ENCODE results near the gene PPP2R3A.
A peak's percentile ranks its signal among the peaks of the same experiment; 100 is the strongest.
"Not testable (repeated sequence)": the region's sequence is repeated elsewhere in the genome, so short reads cannot be mapped to it uniquely, and the experiment has no call there.

Gene PPP2R3A

DNA sequence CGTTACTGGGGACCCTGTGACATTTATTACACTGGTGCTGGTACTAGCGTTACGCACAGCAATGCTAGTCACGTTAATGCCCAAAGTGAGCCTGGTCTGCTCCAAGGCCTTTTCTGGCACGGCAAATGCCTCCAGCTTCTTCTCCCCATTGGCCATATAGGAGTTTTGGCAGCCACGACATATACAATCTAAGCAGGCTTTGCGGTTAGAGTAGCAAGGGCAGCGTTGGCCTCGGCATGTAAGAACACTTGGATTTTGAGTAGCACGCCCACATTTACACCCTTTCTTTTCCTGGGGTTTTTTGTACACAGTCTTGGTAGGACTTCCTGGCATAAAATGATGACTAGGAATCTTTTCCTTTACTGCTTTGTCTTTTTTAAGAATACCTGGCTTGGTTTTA, 185.7 kb downstream of the PPP2R3A start:
- H3K27ac Mint-ChIP-seq = no peak overlapping the region
- H3K36me3 Mint-ChIP-seq = peaks cover 24% of the 10 kb centered on the region
- H3K4me1 Mint-ChIP-seq = peaks cover 24% of the 10 kb centered on the region
- H3K9me3 Mint-ChIP-seq = no peaks in the 10 kb centered on the region
- no peak for ATAC-seq (ENCODE audit: low read depth)
- no peak overlapping the region for H3K4me3 Mint-ChIP-seq
- no peak for DNase-seq (ENCODE audit: low spot score in 2 of 2)
- no peaks in the 10 kb centered on the region for H3K27me3 Mint-ChIP-seq

GRCh38 chr3:136152176-136152843, 186.8 kb downstream of the PPP2R3A start:
- Mint-ChIP-seq H3K27ac (peak overlapping the region; percentile 58), H3K4me1 (peaks cover 26% of the 10 kb centered on the region), H3K36me3 (peaks cover 24% of the 10 kb centered on the region), H3K9me3 (no peaks in the 10 kb centered on the region), H3K4me3 (no peak overlapping the region), H3K27me3 (no peaks in the 10 kb centered on the region)
- DNase-seq (ENCODE audit: low spot score in 2 of 2) = no peak
- ATAC-seq (ENCODE audit: low read depth) = no peak

- no peak for ATAC-seq (ENCODE audit: low read depth)
These were observed 187.4 kb downstream of the PPP2R3A start for GRCh38 chr3:136152963-136153362.

GRCh38 chr3:136161516-136161915, 196.0 kb downstream of the PPP2R3A start:
- no peak overlapping the region for H3K4me3 Mint-ChIP-seq
- ATAC-seq (ENCODE audit: low read depth) (no peak), DNase-seq (ENCODE audit: low spot score in 2 of 2) (no peak)
- no peaks in the 10 kb centered on the region for H3K9me3 Mint-ChIP-seq
- peaks cover 32% of the 10 kb centered on the region for H3K4me1 Mint-ChIP-seq
- H3K27me3 Mint-ChIP-seq = no peaks in the 10 kb centered on the region
- H3K27ac Mint-ChIP-seq = peak overlapping the region; percentile 84
- peaks cover 18% of the 10 kb centered on the region for H3K36me3 Mint-ChIP-seq

More at GRCh38 chr3:136152963-136153362, 187.4 kb downstream of the PPP2R3A start:
- Mint-ChIP-seq H3K36me3 (peaks cover 24% of the 10 kb centered on the region), H3K27ac (peak overlapping the region; percentile 58), H3K27me3 (no peaks in the 10 kb centered on the region), H3K4me3 (no peak overlapping the region), H3K4me1 (peaks cover 25% of the 10 kb centered on the region), H3K9me3 (no peaks in the 10 kb centered on the region)
- no peak for DNase-seq (ENCODE audit: low spot score in 2 of 2)

DNA sequence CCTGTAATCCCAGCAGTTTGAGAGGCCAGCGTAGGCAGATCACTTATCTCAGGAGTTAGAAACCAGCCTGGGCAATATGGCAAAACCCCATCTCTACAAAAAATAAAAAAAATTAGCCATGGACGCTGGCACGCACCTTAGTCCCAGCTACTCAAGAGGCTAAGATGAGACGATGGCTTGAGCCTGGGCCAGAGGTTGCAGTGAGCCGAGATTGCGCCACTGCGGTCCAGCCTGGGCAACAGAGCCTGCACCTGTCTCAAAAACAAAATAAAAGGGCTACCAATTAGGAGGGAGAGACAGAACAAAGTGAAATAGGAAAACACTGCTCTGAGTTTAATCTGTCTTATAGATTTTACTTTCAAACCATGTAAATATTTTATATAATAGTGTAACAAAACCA, 196.8 kb downstream of the PPP2R3A start:
- Mint-ChIP-seq H3K4me1 (peaks cover 32% of the 10 kb centered on the region), H3K27me3 (no peaks in the 10 kb centered on the region), H3K9me3 (no peaks in the 10 kb centered on the region), H3K4me3 (no peak overlapping the region), H3K27ac (no peak overlapping the region), H3K36me3 (peaks cover 18% of the 10 kb centered on the region)
- ATAC-seq (ENCODE audit: low read depth) (no peak), DNase-seq (ENCODE audit: low spot score in 2 of 2) (no peak)

- H3K27ac Mint-ChIP-seq = peak overlapping the region; percentile 56
- H3K27me3 Mint-ChIP-seq; H3K4me3 Mint-ChIP-seq; DNase-seq (ENCODE audit: low spot score in 2 of 2); H3K9me3 Mint-ChIP-seq: not testable (repeated sequence)
- peak; percentile 34 for ATAC-seq (ENCODE audit: low read depth)
- H3K4me1 Mint-ChIP-seq = peaks cover 32% of the 10 kb centered on the region
- H3K36me3 Mint-ChIP-seq = peaks cover 18% of the 10 kb centered on the region
These were observed 198.1 kb downstream of the PPP2R3A start for GRCh38 chr3:136163607-136164006.

DNA sequence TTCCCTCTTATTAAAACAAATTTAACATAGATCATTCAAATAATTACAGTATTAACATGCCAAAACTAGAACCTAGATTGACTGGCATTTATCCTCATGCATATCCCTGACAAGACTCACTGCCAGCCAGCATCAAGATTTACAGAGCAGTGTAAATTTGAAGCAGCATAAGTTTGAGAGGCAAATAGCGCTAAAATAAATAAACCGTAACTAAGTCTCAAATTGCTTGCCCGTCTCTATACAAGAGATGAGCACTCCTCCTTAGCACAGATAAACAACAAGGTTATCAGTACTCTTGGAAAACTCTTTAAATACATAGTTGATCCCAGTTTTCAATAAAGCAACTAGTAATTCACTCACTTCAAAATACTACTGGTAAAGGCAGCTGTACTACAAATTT, 201.0 kb downstream of the PPP2R3A start:
- no peak for ATAC-seq (ENCODE audit: low read depth)
- Mint-ChIP-seq H3K27ac (peak overlapping the region; percentile 53), H3K9me3 (peaks cover 3% of the 10 kb centered on the region), H3K27me3 (no peaks in the 10 kb centered on the region), H3K36me3 (peaks cover 10% of the 10 kb centered on the region), H3K4me1 (peaks cover 29% of the 10 kb centered on the region), H3K4me3 (no peak overlapping the region)
- DNase-seq (ENCODE audit: low spot score in 2 of 2) = no peak

- not testable (repeated sequence) for DNase-seq (ENCODE audit: low spot score in 2 of 2)
These were observed 202.7 kb downstream of the PPP2R3A start for GRCh38 chr3:136168236-136168635.

DNA sequence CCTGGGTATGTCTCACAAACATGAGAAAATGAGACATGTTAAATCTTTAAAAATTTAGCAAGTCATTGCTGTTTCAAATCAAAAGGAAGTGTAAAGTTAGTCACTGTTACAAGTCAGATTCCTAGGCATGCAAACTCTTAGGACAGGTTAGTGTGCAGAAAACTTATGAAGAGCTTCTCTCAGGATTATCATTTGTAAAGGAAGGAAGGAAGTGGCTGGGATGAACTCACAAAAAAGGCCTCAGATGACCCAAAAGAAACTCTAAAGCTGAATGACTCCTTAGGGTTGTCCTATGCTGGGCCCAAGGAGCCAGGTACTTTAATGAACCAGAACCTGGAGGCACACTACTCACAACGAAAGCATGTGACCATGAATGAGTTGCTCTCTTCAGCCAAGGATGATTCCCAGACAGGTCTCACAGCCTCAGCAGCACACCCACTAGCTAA, 205.6 kb downstream of the PPP2R3A start:
- Mint-ChIP-seq H3K4me3 (no peak overlapping the region), H3K27ac (peak overlapping the region; percentile 62), H3K4me1 (peaks cover 16% of the 10 kb centered on the region), H3K9me3 (peaks cover 3% of the 10 kb centered on the region), H3K36me3 (peaks cover 5% of the 10 kb centered on the region), H3K27me3 (no peaks in the 10 kb centered on the region)
- DNase-seq (ENCODE audit: low spot score in 2 of 2) (no peak), ATAC-seq (ENCODE audit: low read depth) (no peak)

More at GRCh38 chr3:136168236-136168635, 202.7 kb downstream of the PPP2R3A start:
- Mint-ChIP-seq H3K27ac (peak overlapping the region; percentile 48), H3K4me1 (peaks cover 26% of the 10 kb centered on the region)
- ATAC-seq (ENCODE audit: low read depth); H3K9me3 Mint-ChIP-seq; H3K4me3 Mint-ChIP-seq; H3K36me3 Mint-ChIP-seq; H3K27me3 Mint-ChIP-seq: not testable (repeated sequence)

GRCh38 chr3:136173939-136174490, 208.5 kb downstream of the PPP2R3A start:
- Mint-ChIP-seq H3K4me3 (no peak overlapping the region), H3K36me3 (no peaks in the 10 kb centered on the region), H3K9me3 (no peaks in the 10 kb centered on the region), H3K4me1 (peaks cover 15% of the 10 kb centered on the region), H3K27me3 (no peaks in the 10 kb centered on the region), H3K27ac (no peak overlapping the region)
- ATAC-seq (ENCODE audit: low read depth) (no peak), DNase-seq (ENCODE audit: low spot score in 2 of 2) (no peak)

DNA sequence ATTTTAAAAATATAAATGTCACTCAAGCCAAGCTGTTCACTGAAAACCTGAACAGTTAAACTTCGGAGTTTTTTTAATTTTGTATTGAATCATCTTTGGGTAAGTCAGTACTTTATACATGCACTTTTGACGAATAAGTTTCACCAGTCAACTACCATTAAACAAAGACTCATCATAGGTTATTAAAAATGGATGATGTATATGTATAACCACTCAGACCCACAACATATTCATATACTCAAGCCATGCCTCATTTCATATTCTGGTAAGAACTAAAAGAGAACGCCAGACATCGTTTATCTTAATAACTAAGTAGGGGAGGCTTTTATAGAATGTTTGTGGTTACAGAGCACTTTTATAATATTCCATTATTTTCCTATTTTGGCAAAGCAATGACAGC, 212.3 kb downstream of the PPP2R3A start:
- DNase-seq (ENCODE audit: low spot score in 2 of 2) (no peak), ATAC-seq (ENCODE audit: low read depth) (no peak)
- H3K36me3 Mint-ChIP-seq = peaks cover 3% of the 10 kb centered on the region
- H3K9me3 Mint-ChIP-seq = no peaks in the 10 kb centered on the region
- H3K27me3 Mint-ChIP-seq = no peaks in the 10 kb centered on the region
- H3K27ac Mint-ChIP-seq = no peak overlapping the region
- H3K4me3 Mint-ChIP-seq = no peak overlapping the region
- peaks cover 30% of the 10 kb centered on the region for H3K4me1 Mint-ChIP-seq

DNA sequence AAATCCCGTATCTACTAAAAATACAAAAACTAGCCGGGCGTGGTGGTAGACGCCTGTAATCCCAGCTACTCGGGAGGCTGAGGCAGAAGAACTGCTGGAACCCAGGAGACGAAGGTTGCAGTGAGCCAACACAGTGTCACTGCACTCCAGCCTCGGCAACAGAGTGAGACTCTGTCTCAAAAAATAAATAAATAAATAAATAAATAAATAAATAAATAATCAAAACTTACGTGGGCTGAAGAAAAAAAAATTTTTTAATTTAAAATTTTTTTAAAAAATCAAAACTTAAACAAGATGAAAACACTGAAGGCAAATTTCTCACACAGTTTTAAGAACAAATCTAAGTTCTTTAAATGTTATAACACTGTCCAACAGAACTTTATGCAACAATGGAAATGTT, 216.2 kb downstream of the PPP2R3A start:
- H3K4me3 Mint-ChIP-seq = peak overlapping the region; percentile 21
- H3K27ac Mint-ChIP-seq = peak overlapping the region; percentile 59
- no peak for DNase-seq (ENCODE audit: low spot score in 2 of 2)

DNA sequence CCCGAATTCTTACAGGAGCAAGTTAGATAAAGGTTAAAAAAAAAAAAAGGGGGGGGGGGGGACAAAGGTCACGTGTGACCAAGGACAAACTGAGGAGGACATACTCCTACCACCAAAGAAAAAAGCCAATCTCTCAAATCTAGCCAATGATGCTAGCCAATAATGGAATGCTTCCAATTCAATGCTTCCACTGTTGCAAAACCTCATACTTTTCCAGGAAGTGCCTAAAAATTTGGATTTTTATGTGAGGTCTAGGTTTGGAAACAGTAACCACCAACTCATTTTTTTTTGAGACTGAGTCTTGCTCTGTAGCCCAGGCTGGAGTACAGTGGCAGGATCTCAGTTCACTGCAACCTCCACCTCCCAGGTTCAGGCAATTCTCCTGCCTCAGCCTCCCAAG, 219.2 kb downstream of the PPP2R3A start:
- H3K27me3 Mint-ChIP-seq = no peaks in the 10 kb centered on the region

More for the DNA sequence above, 216.2 kb downstream of the PPP2R3A start:
- H3K36me3 Mint-ChIP-seq = peaks cover 3% of the 10 kb centered on the region
- ATAC-seq (ENCODE audit: low read depth) = no peak
- no peaks in the 10 kb centered on the region for H3K27me3 Mint-ChIP-seq
- H3K4me1 Mint-ChIP-seq = peaks cover 39% of the 10 kb centered on the region
- H3K9me3 Mint-ChIP-seq = no peaks in the 10 kb centered on the region

DNA sequence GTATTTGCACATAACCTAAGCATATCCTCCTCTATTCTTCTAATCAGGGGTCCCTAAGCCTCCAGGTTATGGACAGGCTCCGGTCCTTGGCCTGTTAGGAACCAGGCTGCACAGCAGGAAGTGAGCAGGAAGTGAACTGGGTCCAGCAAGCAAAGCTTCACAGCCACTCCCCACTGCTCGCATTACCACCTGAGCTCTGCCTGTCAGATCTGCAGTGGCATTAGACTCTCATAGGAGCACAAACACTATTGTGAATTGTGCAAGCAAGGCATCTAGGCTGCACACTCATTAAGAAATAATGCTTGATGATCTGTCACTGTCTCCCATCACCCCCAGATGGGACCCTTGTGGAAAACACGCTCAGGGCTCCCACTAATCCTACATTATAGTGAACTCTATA, 220.8 kb downstream of the PPP2R3A start:
- Mint-ChIP-seq H3K9me3 (no peaks in the 10 kb centered on the region), H3K27ac (peak overlapping the region; percentile 35), H3K4me1 (peaks cover 49% of the 10 kb centered on the region), H3K27me3 (no peaks in the 10 kb centered on the region), H3K4me3 (peak overlapping the region; percentile 66), H3K36me3 (peaks cover 3% of the 10 kb centered on the region)
- ATAC-seq (ENCODE audit: low read depth) (peak; percentile 70), DNase-seq (ENCODE audit: low spot score in 2 of 2) (no peak)

More for the DNA sequence above, 219.2 kb downstream of the PPP2R3A start:
- no peak for ATAC-seq (ENCODE audit: low read depth)
- peaks cover 44% of the 10 kb centered on the region for H3K4me1 Mint-ChIP-seq
- H3K9me3 Mint-ChIP-seq = no peaks in the 10 kb centered on the region
- no peak overlapping the region for H3K4me3 Mint-ChIP-seq
- no peak overlapping the region for H3K27ac Mint-ChIP-seq
- H3K36me3 Mint-ChIP-seq = peaks cover 3% of the 10 kb centered on the region
- DNase-seq (ENCODE audit: low spot score in 2 of 2) = no peak

- DNase-seq (ENCODE audit: low spot score in 2 of 2) (no peak), ATAC-seq (ENCODE audit: low read depth) (no peak)
- Mint-ChIP-seq H3K4me3 (no peak overlapping the region), H3K9me3 (no peaks in the 10 kb centered on the region), H3K4me1 (peaks cover 53% of the 10 kb centered on the region), H3K27ac (peak overlapping the region; percentile 31), H3K36me3 (peaks cover 3% of the 10 kb centered on the region), H3K27me3 (no peaks in the 10 kb centered on the region)
These were observed 221.3 kb downstream of the PPP2R3A start for GRCh38 chr3:136186846-136187245.
